Left lobe of liver (tissue), 2 donors: ENCODE measurements around the gene GFM2. TPM values are rescaled to one million over a fixed set of nuclear protein-coding genes. Genes with fewer than 3 reads are reported as not detected.
"Not testable (repeated sequence)": the region's sequence is repeated elsewhere in the genome, so short reads cannot be mapped to it uniquely, and the experiment has no call there.

Source experiments
- ATAC-seq: fragments of 200-7000 bp; cut with Tn5 transposase; one replicate; pipeline ENCODE4 v1.9.1; 2020; ENCODE audit warnings: mild to moderate bottlenecking, moderate library complexity
- DNase-seq: peaks from one replicate; pipeline ENCODE4 v3.0.0-alpha.2; 2020; ENCODE audit warnings: low spot score
- total RNA-seq: library from RNA; stranded (reverse); gene quantifications from one replicate; pipeline ENCODE4 v1.2.1, GENCODE V29; 2021
- donor health status: DM: no; HTN: no; CAD: no; lungs with moderate emphysema.
- donor health status: DM: no; HTN: yes; CAD: no.

Gene GFM2
- total RNA-seq = 22.2 TPM

- ATAC-seq (peak; percentile 98), DNase-seq (peak; percentile 95)
Observed at GRCh38 chr5:74766849-74767578, at the start of gene GFM2, which contains the start of gene NSA2. Gene GFM2 (minus strand): TSS chr5:74767117. CDS start chr5:74763742, 3,375 bp downstream. Gene NSA2 (plus strand): TSS chr5:74767249. CDS start chr5:74767361, 112 bp downstream.

GRCh38 chr5:74810915-74811314 is 44.0 kb upstream of the GFM2 start:
- ATAC-seq (no peak), DNase-seq (no peak)

GRCh38 chr5:74801941-74802340 is 35.0 kb upstream of the GFM2 start:
- ATAC-seq (no peak), DNase-seq (no peak)

- ATAC-seq = no peak
Observed at GRCh38 chr5:74801197-74801596, 34.3 kb upstream of the GFM2 start.

GRCh38 chr5:74798977-74799911 is 32.3 kb upstream of the GFM2 start:
- DNase-seq = no peak

More at GRCh38 chr5:74801197-74801596, 34.3 kb upstream of the GFM2 start:
- no peak for DNase-seq

GRCh38 chr5:74791669-74792068 is 24.8 kb upstream of the GFM2 start:
- not testable (repeated sequence) for ATAC-seq, DNase-seq

More at GRCh38 chr5:74798977-74799911, 32.3 kb upstream of the GFM2 start:
- ATAC-seq = no peak

- ATAC-seq (no peak), DNase-seq (no peak)
Observed at GRCh38 chr5:74787424-74787823, 20.5 kb upstream of the GFM2 start.

GRCh38 chr5:74786851-74787250 is 19.9 kb upstream of the GFM2 start:
- ATAC-seq (no peak), DNase-seq (no peak)

- no peak for ATAC-seq
Observed at GRCh38 chr5:74778609-74779008, 11.7 kb upstream of the GFM2 start.

GRCh38 chr5:74772359-74772758 is 5.4 kb upstream of the GFM2 start:
- peak; percentile 81 for ATAC-seq
- DNase-seq = no peak

More at GRCh38 chr5:74778609-74779008, 11.7 kb upstream of the GFM2 start:
- DNase-seq = no peak

GRCh38 chr5:74767579-74767913 is 629 bp upstream of the GFM2 start:
- ATAC-seq = peak; percentile 23
- no peak for DNase-seq

- DNase-seq (no peak), ATAC-seq (peak; percentile 72)
Observed at GRCh38 chr5:74766418-74766848, 484 bp downstream of the GFM2 start.

GRCh38 chr5:74765929-74766328 is 988 bp downstream of the GFM2 start:
- no peak for ATAC-seq
- DNase-seq = no peak

GRCh38 chr5:74765201-74765600 is 1.7 kb downstream of the GFM2 start:
- ATAC-seq = no peak
- DNase-seq = no peak

- no peak for DNase-seq
Observed at GRCh38 chr5:74763504-74763903, 3.4 kb downstream of the GFM2 start.

GRCh38 chr5:74762599-74762998 is 4.3 kb downstream of the GFM2 start:
- DNase-seq (no peak), ATAC-seq (no peak)

More at GRCh38 chr5:74763504-74763903, 3.4 kb downstream of the GFM2 start:
- no peak for ATAC-seq

GRCh38 chr5:74761241-74761640 is 5.7 kb downstream of the GFM2 start:
- DNase-seq (no peak), ATAC-seq (peak; percentile 29)

GRCh38 chr5:74748742-74749141 is 18.2 kb downstream of the GFM2 start:
- DNase-seq, ATAC-seq: not testable (repeated sequence)

- ATAC-seq = no peak
Observed at GRCh38 chr5:74738406-74738805, 28.5 kb downstream of the GFM2 start.

GRCh38 chr5:74736759-74737158 is 30.2 kb downstream of the GFM2 start:
- DNase-seq (no peak), ATAC-seq (no peak)

More at GRCh38 chr5:74738406-74738805, 28.5 kb downstream of the GFM2 start:
- DNase-seq = no peak

GRCh38 chr5:74725331-74725730 is 41.6 kb downstream of the GFM2 start:
- ATAC-seq (no peak), DNase-seq (no peak)
